GM12801 (cell line): ENCODE results near the gene DCXR.

ENCODE experiments used
- TF ChIP-seq, protein P1 (sequence below): IDR thresholded peaks from one replicate; pipeline ENCODE4 v1.5.1; 2011; ENCODE audit warnings: control low read depth; ENCODE audit not compliant: insufficient read length; ENCODE audit errors: extremely low read depth

DCXR gene

DNA sequence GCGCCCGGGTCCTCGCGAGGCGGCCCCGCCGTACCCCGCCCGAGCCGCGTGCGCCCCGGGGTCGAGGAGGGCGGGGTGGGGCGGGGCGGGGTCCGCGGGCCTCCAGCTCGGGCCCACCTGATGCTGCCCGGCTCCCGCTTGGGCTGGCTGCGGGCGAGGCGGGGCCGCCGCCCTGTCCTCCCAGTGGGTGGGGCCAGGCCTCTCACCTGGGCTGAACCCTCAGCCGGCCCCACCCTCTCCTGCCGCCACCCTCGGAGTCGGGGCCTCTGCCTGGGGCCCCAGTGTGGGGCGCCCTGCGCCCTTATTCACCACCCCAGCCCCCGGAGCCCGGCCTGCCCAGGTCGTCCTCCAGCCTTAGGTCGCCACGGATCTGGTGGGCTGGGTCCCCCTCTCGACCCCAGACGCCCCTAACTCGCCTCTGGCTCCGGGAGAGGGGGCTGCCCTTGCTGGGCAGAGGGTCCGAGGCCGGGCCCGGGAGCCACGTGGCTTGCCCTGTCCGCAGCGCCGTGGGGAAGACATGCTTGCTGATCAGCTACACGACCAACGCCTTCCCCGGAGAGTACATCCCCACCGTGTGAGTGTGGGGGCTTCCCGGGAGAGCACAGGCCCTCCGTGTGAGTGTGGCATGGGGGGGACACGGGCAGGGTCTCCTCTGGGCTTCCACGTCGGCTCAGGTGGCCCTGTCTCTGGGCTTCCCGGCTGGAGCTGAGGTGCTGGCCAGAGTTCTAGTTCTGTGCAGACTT is 5.4 kb downstream of the DCXR start:
- TF ChIP-seq, protein P1, sequence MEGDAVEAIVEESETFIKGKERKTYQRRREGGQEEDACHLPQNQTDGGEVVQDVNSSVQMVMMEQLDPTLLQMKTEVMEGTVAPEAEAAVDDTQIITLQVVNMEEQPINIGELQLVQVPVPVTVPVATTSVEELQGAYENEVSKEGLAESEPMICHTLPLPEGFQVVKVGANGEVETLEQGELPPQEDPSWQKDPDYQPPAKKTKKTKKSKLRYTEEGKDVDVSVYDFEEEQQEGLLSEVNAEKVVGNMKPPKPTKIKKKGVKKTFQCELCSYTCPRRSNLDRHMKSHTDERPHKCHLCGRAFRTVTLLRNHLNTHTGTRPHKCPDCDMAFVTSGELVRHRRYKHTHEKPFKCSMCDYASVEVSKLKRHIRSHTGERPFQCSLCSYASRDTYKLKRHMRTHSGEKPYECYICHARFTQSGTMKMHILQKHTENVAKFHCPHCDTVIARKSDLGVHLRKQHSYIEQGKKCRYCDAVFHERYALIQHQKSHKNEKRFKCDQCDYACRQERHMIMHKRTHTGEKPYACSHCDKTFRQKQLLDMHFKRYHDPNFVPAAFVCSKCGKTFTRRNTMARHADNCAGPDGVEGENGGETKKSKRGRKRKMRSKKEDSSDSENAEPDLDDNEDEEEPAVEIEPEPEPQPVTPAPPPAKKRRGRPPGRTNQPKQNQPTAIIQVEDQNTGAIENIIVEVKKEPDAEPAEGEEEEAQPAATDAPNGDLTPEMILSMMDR, result no peak

DNA sequence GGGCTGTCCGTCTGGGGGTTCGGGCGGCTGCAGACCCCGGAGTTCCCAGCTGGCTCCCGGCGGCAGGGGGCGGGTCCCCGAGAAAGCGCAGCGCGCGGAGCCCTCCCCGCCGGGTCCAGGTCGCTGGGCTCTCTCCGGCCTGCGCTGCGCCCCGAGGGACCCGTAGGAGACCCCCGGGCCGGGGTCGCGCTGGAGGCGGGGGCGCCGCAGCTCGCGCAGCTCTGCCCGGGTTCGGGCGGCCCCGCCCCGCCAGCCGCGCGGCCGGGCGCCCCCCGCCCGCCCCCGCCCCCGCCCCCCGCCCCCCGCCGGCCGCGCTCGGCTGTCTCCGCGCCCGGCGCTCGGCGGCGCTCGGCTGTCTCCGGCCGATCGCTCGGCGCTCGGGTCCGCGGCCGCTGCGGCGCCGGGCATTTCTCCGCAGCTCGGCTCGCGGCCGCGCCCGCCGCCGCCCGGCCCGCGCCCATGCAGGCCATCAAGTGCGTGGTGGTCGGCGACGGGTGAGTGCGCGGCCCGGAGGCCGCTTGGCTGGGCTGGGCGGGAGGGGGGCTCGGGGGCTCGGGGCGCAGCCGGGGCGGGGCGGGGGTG is 6.1 kb downstream of the DCXR start, which contains the start of gene RAC3:
Gene RAC3, plus strand, starts transcription at position 376 of the 582 bp plus-strand sequence. Its CDS starts 84 bp downstream, at position 460.
- TF ChIP-seq, protein P1, result no peak

DNA sequence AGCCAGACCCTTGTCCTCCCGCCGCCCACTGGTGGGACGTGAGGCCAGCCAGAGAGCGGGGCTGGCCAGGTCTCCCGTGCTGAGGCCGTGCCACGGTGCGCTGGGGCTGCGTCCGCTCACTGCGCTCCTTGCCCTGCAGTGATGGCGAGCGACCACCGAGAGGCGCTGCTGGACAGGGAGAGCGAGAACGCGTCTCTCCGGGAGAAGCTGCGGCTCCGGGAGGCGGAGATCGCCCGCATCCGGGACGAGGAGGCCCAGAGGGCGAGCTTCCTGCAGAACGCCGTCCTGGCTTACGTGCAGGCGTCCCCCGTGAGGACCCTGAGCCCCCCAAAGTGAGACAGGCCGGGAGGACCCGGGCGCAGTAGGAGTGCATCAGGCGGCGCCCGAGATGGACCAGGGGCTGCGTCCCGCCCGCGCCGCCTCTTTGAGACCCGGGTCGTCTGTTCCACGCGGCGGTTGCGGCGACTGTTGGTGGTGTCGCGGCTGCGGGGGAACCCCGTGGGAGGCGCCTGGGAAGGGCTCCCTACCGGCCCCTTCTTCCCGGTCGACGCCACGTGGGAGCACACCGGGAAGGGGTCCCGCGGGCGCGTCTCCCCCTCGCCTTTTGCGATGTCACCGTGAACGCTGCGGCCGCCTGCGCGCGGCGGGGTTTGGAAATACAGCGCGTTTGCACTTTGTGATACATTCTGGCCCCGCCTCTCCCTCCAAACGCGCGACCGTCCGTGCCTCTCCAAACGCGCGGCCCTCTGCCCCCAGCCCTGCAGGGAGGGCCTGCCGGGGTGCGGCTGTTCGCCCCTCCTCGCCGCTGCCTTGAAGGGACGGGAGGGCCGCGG is 6.8 kb downstream of the DCXR start:
- TF ChIP-seq, protein P1, result no peak

DNA sequence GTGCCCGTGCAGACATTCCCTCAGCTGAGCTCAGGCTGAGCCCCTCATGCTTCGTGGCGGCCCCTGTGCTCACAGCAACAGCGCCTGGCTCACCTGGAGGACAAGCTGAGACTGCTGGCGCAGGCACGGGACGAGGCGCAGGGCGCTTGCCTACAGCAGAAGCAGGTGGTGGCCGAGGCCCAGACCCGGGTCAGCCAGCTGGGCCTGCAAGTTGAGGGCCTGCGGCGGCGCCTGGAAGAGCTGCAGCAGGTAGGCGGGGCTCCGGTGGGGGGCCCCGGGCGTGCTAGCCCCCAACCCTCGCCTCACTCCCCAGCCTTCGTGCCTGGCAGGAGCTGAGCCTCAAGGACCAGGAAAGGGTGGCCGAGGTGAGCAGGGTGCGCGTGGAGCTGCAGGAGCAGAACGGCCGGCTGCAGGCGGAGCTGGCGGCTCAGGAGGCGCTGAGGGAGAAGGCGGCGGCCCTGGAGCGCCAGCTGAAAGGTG is 7.5 kb downstream of the DCXR start:
- TF ChIP-seq, protein P1, result no peak

DNA sequence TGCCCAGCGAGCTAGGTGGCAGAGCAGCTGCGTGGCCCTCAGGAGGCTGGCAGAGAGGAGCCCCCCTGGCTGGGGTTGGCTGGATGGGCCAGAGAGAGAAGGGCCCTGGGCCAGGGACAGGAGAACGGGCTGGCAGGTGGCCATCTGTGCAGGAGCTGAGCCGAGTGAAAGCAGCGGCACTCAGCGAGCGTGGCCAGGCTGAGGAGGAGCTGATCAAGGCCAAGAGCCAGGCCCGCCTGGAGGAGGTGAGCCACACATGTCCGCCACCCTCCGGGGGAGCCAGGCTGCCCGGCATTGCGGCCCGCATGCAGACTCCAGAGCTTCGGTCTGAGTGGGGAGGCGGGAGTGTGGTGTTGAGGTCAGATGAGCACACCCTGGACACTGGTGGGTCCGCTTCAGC is 8.1 kb downstream of the DCXR start:
- TF ChIP-seq, protein P1, result no peak

DNA sequence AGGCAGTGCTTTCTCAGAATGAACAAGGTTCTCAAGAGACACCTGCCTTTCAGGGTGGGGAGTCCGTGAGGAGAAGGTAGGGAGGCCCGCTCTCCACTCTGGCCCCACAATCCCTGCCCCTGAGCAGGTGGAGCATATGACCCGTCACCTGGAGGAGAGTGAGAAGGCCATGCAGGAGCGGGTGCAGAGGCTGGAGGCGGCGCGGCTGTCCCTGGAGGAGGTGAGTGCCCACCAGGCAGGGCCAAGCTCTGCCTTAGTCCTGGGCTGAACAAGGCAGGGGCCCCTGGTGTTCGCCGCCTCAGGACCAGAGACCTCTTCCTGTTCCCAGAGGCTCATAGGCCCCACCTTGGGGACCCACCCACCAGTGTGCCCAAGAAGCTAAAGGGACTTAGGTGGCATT is 8.5 kb downstream of the DCXR start:
- TF ChIP-seq, protein P1, result no peak

DNA sequence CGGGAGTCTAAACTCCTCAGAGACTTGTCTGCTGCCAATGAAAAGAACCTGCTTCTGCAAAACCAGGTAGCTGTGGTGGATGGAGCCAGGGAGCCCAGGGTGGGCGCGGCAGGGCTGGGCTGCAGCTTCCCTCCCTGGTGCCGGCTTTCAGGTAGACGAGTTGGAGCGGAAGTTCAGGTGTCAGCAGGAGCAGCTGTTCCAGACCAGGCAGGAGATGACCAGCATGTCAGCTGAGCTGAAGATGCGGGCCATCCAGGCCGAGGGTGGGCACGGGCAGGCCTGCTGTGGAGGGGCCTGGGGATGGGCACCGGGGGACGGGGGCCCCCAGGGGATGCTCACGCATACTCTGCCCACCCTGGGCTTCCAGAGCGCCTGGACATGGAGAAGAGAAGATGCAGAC is 9.3 kb downstream of the DCXR start:
- TF ChIP-seq, protein P1, result no peak
